GM12878 (cell line): Measurements from ENCODE around the gene PTX4. TPM values are rescaled to one million over a fixed set of nuclear protein-coding genes. Genes with fewer than 3 reads are reported as not detected.

Source experiments
- ATAC-seq: fragments of 200-7000 bp; cut with Tn5 transposase; 3 replicates; pipeline ENCODE4 v1.9.1; 2020; ENCODE audit warnings: mild to moderate bottlenecking, moderate library complexity
- BruUV-seq: library from RNA; stranded (reverse); fragments of 400-500 nt; replicated peaks from 2 replicates; lab custom pipeline; 2021; lab: Mats Ljungman, UMichigan
- CTCF ChIA-PET: fragments of 300-600 bp; sonication (Branson Sonifier 250); formaldehyde crosslinking; extraction: SDS; loops from one replicate; lab custom pipeline; 2021; ENCODE audit warnings: inconsistent platforms; lab: Yijun Ruan, JAX
- POLR2A ChIA-PET: fragments of 350-600 bp; formaldehyde crosslinking; extraction: SDS; loops from one replicate; lab custom pipeline; 2021; ENCODE audit warnings: inconsistent platforms; lab: Charles Lee
- RAD21 ChIA-PET: fragments of 300-600 bp; sonication (Branson Sonifier 250); formaldehyde crosslinking; loops from one replicate; lab custom pipeline; 2023; ENCODE audit warnings: antibody characterized with exemption; ENCODE audit not compliant: unreplicated experiment; lab: Charles Lee
- SMC1A ChIA-PET: fragments of 300-600 bp; sonication (Branson Sonifier 250); formaldehyde crosslinking; loops from one replicate; lab custom pipeline; 2023; ENCODE audit not compliant: unreplicated experiment, uncharacterized antibody; lab: Charles Lee
- DNase-seq: peaks from one replicate; pipeline ENCODE4 v3.0.0-alpha.2; 2011; ENCODE audit warnings: low read depth, low spot score
- FAIRE-seq: peaks from 3 replicates; lab custom pipeline; 2011; peaks lifted over from hg19 to GRCh38; lab: Jason Lieb, UNC
- H2AFZ ChIP-seq: 2 replicates; pipeline ENCODE4 v1.6.0; 2011; ENCODE audit warnings: low read depth, low read length, control low read depth; ENCODE audit not compliant: control insufficient read depth
- H3K27ac ChIP-seq: 2 replicates; pipeline ENCODE4 v1.5.1; 2011; ENCODE audit warnings: control low read depth; ENCODE audit not compliant: control insufficient read depth, insufficient read depth
- H3K27me3 ChIP-seq, 2 experiments: replicated peaks in 1 of 2; 2 replicates each; pipeline versions ENCODE4 v1.6.0 to v1.6.1; 2011; ENCODE audit warnings: low read length in 1 of 2; ENCODE audit not compliant: control insufficient read depth in 2 of 2, insufficient read depth in 2 of 2
- H3K36me3 ChIP-seq, 2 experiments: 2 replicates each; pipeline ENCODE4 v1.5.1; 2011; ENCODE audit warnings: low read length in 1 of 2; ENCODE audit not compliant: control insufficient read depth in 2 of 2, insufficient read depth in 2 of 2
- H3K4me1 ChIP-seq: 2 replicates; pipeline ENCODE4 v1.6.1; 2011; ENCODE audit warnings: mild to moderate bottlenecking, low read length, moderate library complexity, mixed read lengths; ENCODE audit not compliant: control insufficient read depth, insufficient read depth
- H3K4me2 ChIP-seq: 2 replicates; pipeline ENCODE4 v1.6.0; 2011; ENCODE audit warnings: control low read depth; ENCODE audit not compliant: control insufficient read depth, insufficient read depth
- H3K4me3 ChIP-seq: fragments of 200-600 bp; sonication (generic); 2 replicates; pipeline ENCODE4 v1.5.1; 2016
- H3K79me2 ChIP-seq: 2 replicates; pipeline ENCODE4 v1.6.0; 2011; ENCODE audit warnings: low read length; ENCODE audit not compliant: control insufficient read depth, insufficient read depth
- H3K9ac ChIP-seq: 2 replicates; pipeline ENCODE4 v1.8.0; 2011; ENCODE audit warnings: low read length, control low read depth, mixed read lengths; ENCODE audit not compliant: control insufficient read depth, insufficient read depth
- H3K9me3 ChIP-seq: replicated peaks from 3 replicates; pipeline ENCODE4 v1.5.1; 2011; ENCODE audit warnings: mild to moderate bottlenecking, low read length; ENCODE audit not compliant: control insufficient read depth, insufficient read depth
- H4K20me1 ChIP-seq: 2 replicates; pipeline ENCODE4 v1.6.0; 2011; ENCODE audit not compliant: control insufficient read depth, insufficient read depth
- BCL11A ChIP-seq: IDR thresholded peaks from 2 replicates; pipeline ENCODE4 v1.6.1; 2011; ENCODE audit warnings: low read depth, low read length
- BHLHE40 ChIP-seq, 2 experiments: fragments of 450-650 bp in 1 of 2; IDR thresholded peaks; 2 replicates each; pipeline ENCODE4 v1.6.1; 2011 to 2017; ENCODE audit warnings: low read depth in 2 of 2, borderline replicate concordance in 1 of 2, improper control_type of control experiment in 1 of 2, low read length in 1 of 2, mild to moderate bottlenecking in 1 of 2
- CBX3 ChIP-seq: fragments of 200-600 bp; sonication (generic); IDR thresholded peaks from 2 replicates; pipeline ENCODE4 v1.6.1; 2016; ENCODE audit warnings: low read depth, borderline replicate concordance
- EP300 ChIP-seq, 2 experiments: fragments of 150-350 bp in 1 of 2; IDR thresholded peaks; 2 replicates each; pipeline ENCODE4 v1.6.1; 2011 to 2012; ENCODE audit warnings: low read depth in 2 of 2, low read length in 2 of 2, borderline replicate concordance in 1 of 2, improper control_type of control experiment in 1 of 2, inconsistent platforms in 1 of 2; ENCODE audit not compliant: control insufficient read depth in 1 of 2
- IRF4 ChIP-seq: IDR thresholded peaks from 2 replicates; pipeline ENCODE4 v1.6.1; 2011; ENCODE audit warnings: low read depth, low read length
- NR2C1 ChIP-seq: fragments of 450-650 bp; IDR thresholded peaks from 2 replicates; pipeline ENCODE4 v1.6.1; 2017; ENCODE audit warnings: antibody characterized with exemption, mild to moderate bottlenecking, moderate library complexity
- POLR2AphosphoS2 ChIP-seq: IDR thresholded peaks from 2 replicates; pipeline ENCODE4 v1.6.1; 2011; ENCODE audit warnings: low read depth, mild to moderate bottlenecking, low read length, improper control_type of control experiment, moderate library complexity
- RB1 ChIP-seq: fragments of 450-650 bp; formaldehyde crosslinking; IDR thresholded peaks from 2 replicates; pipeline ENCODE4 v1.6.1; 2017; ENCODE audit warnings: mild to moderate bottlenecking, borderline replicate concordance
- RELA ChIP-seq: fragments of 450-650 bp; IDR thresholded peaks from 2 replicates; pipeline ENCODE4 v1.8.0; 2014; ENCODE audit warnings: borderline replicate concordance; ENCODE audit not compliant: partially characterized antibody
- SIX5 ChIP-seq: IDR thresholded peaks from 2 replicates; pipeline ENCODE4 v1.6.1; 2011; ENCODE audit warnings: mild to moderate bottlenecking, low read depth, low read length, moderate library complexity; ENCODE audit not compliant: severe bottlenecking
- SUPT20H ChIP-seq: IDR thresholded peaks from 2 replicates; pipeline ENCODE4 v1.6.1; 2011; ENCODE audit warnings: low read depth, mild to moderate bottlenecking, low read length, moderate library complexity, borderline replicate concordance; ENCODE audit not compliant: control insufficient read depth
- ZBTB11 ChIP-seq: fragments of 450-650 bp; formaldehyde crosslinking; IDR thresholded peaks from 2 replicates; pipeline ENCODE4 v1.5.0; 2022; ENCODE audit warnings: mild to moderate bottlenecking, missing genetic modification characterization
- WGBS: methylation state at CpG from one replicate; pipeline ENCODE4 v1.1.6; 2016; ENCODE audit warnings: low lambda C conversion rate; ENCODE audit not compliant: insufficient replicate concordance, insufficient coverage; ENCODE audit errors: missing lambda C conversion rate; 5-methylcytosine and 5-hydroxymethylcytosine counted together
- in situ Hi-C: fragments of 300-500 bp; cut with MboI; formaldehyde crosslinking; loops from 9 replicates; pipeline ENCODE4 v1.14.3; 2018; ENCODE audit warnings: mixed read lengths
- intact Hi-C: fragments of 100-400 bp; cut with micrococcal nuclease; formaldehyde crosslinking; loops from one replicate; pipeline ENCODE4 v1.14.2; 2022; ENCODE audit not compliant: unreplicated experiment
- polyA plus RNA-seq, 11 experiments: library from polyadenylated mRNA; depleted of rRNA in 4 of 11; unstranded in 6 of 11; stranded (reverse) in 5 of 11; fragments of >200 nt; fragmentation: Nextera tagmentation in 4 of 11; fragmentation: Illumina TruSeq in 1 of 11; extraction: Ambion mirVana in 4 of 11; extraction: Trizol in 1 of 11; gene quantifications; 1 replicate in 1 of 11; 2 replicates in 10 of 11; pipeline versions ENCODE4 v1.2.1 to v1.2.3, GENCODE V29; 2011 to 2016; ENCODE audit warnings: inconsistent platforms in 2 of 11, missing spikeins in 2 of 11, low read depth in 1 of 11
- total RNA-seq, 4 experiments: library from RNA; depleted of rRNA in 3 of 4; stranded (reverse); fragments of >200 nt in 3 of 4; fragmentation: Illumina TruSeq in 1 of 4; extraction: Trizol in 1 of 4; gene quantifications; 2 replicates each; pipeline versions ENCODE4 v1.2.1 to v1.2.3, GENCODE V29; 2013 to 2021
- TF ChIP-seq, protein P1 (sequence below): fragments of 450-650 bp; IDR thresholded peaks from 2 replicates; pipeline ENCODE4 v1.6.1; 2016; ENCODE audit warnings: mild to moderate bottlenecking, moderate library complexity, borderline replicate concordance

Gene PTX4
- total and polyA plus RNA-seq, 10 of the 15 experiments (the other 5 are each of a cell fraction or from before 2014, with no cell fraction given), result not detected

DNA sequence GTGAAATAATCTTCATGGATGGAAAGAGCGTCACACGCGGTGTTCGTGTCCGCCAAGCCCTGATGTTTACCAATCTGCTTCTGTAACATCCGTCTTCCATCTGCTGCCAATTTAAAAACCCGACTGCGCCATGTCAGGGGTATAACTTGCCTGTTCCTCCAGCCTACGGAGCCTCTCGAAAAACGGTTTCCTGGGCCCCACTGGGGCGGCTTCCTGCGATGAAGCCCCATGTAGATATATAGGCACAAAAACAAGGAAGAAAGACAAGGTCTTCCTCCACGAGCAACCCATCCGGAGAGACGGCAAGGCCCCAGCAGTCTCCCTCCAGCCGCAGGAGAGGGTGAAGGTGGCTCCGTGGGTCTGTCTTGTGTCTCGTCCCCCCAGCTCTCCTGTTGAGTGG is at the start of gene PTX4 (continued):
- TF ChIP-seq, protein P1, sequence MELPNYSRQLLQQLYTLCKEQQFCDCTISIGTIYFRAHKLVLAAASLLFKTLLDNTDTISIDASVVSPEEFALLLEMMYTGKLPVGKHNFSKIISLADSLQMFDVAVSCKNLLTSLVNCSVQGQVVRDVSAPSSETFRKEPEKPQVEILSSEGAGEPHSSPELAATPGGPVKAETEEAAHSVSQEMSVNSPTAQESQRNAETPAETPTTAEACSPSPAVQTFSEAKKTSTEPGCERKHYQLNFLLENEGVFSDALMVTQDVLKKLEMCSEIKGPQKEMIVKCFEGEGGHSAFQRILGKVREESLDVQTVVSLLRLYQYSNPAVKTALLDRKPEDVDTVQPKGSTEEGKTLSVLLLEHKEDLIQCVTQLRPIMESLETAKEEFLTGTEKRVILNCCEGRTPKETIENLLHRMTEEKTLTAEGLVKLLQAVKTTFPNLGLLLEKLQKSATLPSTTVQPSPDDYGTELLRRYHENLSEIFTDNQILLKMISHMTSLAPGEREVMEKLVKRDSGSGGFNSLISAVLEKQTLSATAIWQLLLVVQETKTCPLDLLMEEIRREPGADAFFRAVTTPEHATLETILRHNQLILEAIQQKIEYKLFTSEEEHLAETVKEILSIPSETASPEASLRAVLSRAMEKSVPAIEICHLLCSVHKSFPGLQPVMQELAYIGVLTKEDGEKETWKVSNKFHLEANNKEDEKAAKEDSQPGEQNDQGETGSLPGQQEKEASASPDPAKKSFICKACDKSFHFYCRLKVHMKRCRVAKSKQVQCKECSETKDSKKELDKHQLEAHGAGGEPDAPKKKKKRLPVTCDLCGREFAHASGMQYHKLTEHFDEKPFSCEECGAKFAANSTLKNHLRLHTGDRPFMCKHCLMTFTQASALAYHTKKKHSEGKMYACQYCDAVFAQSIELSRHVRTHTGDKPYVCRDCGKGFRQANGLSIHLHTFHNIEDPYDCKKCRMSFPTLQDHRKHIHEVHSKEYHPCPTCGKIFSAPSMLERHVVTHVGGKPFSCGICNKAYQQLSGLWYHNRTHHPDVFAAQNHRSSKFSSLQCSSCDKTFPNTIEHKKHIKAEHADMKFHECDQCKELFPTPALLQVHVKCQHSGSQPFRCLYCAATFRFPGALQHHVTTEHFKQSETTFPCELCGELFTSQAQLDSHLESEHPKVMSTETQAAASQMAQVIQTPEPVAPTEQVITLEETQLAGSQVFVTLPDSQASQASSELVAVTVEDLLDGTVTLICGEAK, result no peak
- TF ChIP-seq IRF4, result no peak
- no peak for TF ChIP-seq NR2C1
- TF ChIP-seq POLR2AphosphoS2, result no peak
- no peak for TF ChIP-seq BCL11A

DNA sequence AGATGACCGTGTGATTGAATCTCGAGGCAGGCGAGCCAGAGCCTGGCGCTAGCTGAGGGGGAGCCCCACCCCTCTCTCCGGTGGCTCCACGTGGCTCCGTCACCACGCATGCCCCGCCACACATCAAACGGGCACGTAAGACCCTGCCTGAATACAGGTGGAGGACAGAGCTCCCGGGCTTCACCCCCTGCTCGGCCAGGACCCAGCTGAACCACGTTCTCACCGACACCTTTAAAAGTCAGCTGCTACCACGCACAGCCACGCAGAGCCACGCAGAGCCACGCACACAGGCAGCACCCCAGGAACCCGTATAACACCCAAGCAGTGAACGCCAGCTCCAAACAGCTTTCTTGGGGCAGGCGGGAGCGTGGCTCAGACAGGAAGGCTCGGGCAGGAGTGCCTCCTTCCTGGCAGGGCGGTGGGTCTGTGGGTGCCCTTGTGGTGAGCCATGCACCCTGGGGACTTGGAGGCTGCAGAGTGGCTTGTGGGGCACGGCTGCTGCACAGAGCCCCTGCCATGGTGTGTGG is 49.1 kb upstream of the PTX4 start:
- Histone ChIP-seq H3K4me2 (no peak overlapping the region), H3K4me3 (no peak overlapping the region), H3K27me3 (no peaks in the 10 kb centered on the region; a peak in 1 of 4 replicates), H3K36me3 (no peaks in the 10 kb centered on the region), H3K27ac (no peak overlapping the region), H3K9me3 (no peaks in the 10 kb centered on the region), H4K20me1 (no peaks in the 10 kb centered on the region), H3K4me1 (no peaks in the 10 kb centered on the region), H2AFZ (no peak overlapping the region), H3K9ac (no peak overlapping the region), H3K79me2 (no peaks in the 10 kb centered on the region)
- in situ Hi-C loops, result no loop called here
- WGBS, result 46% methylated on average over 26 of the region's 26 CpGs
- ChIA-PET POLR2A (interaction anchor here (0.6 kb wide), 1 partner anchor 109 kb away, joined by 3 read pairs; no protein-coding TSS in a partner anchor), RAD21 (no interaction called here), SMC1A (interaction anchor here (0.8 kb wide), 1 partner anchor 110 kb away, joined by 3 read pairs; no protein-coding TSS in a partner anchor), CTCF (interaction anchor here (0.8 to 1.4 kb wide), 3 partner anchors 98 to 175 kb away, joined by 3 to 6 read pairs (median 3); no protein-coding TSS in a partner anchor)
- ATAC-seq (no peak), FAIRE-seq (no peak), DNase-seq (no peak)
- BruUV-seq, result no TSS peak
- intact Hi-C loops, result no loop called here
- TF ChIP-seq BHLHE40 (IDR thresholded peaks at IDR 0.05; ENCODE audit: borderline replicate concordance in 1 of 2, low read depth in 2 of 2, low read length in 1 of 2) (no peak), ZBTB11 (CRISPR knock-in tag) (no peak), EP300 (IDR thresholded peaks at IDR 0.05; ENCODE audit: borderline replicate concordance in 1 of 2, control insufficient read depth in 1 of 2, low read depth in 2 of 2, low read length in 2 of 2) (no peak), POLR2AphosphoS2 (no peak), CBX3 (no peak), RELA (no peak), SIX5 (no peak), SUPT20H (no peak), RB1 (no peak)
